GM15510 (cell line): Measurements from ENCODE around the gene CRTC1.

ENCODE experiments used
- POLR2A ChIP-seq: IDR thresholded peaks from 3 replicates; pipeline ENCODE4 v1.6.1; 2011; ENCODE audit warnings: borderline replicate concordance; ENCODE audit not compliant: insufficient read length; ENCODE audit errors: extremely low read depth

The CRTC1 gene

GRCh38 chr19:18716857-18717256 is 33.4 kb downstream of the CRTC1 start:
- no peak for TF ChIP-seq POLR2A

- TF ChIP-seq POLR2A = no peak
Observed at GRCh38 chr19:18717601-18718000, 34.1 kb downstream of the CRTC1 start.

- TF ChIP-seq POLR2A = no peak
Observed at GRCh38 chr19:18718015-18718526, 34.6 kb downstream of the CRTC1 start.

DNA sequence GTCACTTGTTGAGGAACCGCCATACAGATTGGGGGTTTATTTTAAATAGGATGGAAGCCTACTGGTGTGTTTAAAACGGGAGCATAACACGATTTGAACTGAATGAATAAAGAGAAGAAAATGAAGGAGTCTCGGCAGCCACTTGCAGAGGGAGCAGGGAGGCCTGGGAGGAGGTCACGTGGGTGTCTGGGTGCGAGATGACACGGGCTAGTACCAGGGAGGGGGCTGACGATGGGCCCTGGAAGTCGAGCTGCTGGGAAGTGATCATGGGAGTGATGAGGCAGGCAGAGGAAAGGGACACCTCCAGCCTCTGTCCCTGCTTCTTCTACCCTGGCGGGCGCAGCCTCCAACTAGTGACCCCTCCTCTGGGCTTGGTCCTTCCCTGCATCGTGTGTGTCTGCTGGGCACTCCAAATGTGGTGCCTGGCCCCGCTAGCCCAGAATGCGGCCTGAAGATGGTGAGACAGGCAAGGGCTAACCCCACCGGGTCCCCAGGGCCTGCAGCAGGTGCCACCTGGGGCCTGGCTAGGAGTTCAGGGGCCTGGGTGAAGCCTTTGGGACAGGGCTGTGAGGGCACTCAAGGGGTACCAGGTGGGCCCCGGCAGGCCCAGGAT is 35.5 kb downstream of the CRTC1 start:
- no peak for TF ChIP-seq POLR2A

DNA sequence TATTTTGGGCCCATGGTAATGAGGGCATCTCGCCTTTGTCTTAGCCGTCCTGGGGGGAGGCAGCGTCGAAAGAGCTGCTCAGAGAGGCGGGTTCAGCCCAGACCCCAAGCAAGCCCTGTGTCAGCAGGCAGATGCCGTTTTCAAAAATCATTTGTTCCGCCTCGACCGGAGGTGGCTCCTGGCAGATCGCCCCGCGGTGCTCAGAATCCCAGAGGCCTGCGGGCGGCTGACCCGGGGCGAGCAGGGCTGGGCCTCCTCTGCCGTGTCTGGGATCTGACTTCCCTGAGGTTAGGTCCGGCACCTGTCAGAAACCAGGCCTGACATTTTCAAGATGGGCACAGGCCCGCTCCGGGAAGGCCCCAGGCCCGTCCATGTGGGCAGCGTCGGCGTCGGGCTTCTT is 36.1 kb downstream of the CRTC1 start:
- no peak for TF ChIP-seq POLR2A

DNA sequence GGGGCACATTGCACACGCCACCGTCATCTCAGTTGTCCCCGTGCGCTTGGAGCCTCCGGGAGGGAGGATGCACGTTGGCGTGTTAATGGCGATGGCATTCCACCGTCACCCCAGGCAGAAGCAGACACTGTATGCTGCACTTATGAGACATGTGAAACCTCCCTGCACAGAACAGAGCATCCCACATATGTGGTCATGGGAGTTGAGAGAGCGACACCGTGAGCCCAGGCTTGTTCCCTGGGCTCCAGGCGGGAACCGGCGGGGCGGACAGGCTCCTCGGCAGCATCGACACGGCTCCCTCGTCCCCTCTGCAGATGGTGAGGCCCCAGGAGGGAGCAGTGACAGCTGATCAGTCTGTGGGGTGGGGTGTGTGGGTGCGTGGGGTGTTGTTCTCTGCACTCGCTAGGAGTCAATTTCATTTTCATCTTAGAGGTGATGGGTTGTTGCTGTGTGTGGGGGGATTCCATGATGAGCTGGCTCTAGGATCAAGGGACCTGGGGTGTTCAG is 40.4 kb downstream of the CRTC1 start:
- TF ChIP-seq POLR2A = no peak

GRCh38 chr19:18725841-18726770 is 42.6 kb downstream of the CRTC1 start:
- no peak for TF ChIP-seq POLR2A

GRCh38 chr19:18726846-18727245 is 43.4 kb downstream of the CRTC1 start:
- no peak for TF ChIP-seq POLR2A

DNA sequence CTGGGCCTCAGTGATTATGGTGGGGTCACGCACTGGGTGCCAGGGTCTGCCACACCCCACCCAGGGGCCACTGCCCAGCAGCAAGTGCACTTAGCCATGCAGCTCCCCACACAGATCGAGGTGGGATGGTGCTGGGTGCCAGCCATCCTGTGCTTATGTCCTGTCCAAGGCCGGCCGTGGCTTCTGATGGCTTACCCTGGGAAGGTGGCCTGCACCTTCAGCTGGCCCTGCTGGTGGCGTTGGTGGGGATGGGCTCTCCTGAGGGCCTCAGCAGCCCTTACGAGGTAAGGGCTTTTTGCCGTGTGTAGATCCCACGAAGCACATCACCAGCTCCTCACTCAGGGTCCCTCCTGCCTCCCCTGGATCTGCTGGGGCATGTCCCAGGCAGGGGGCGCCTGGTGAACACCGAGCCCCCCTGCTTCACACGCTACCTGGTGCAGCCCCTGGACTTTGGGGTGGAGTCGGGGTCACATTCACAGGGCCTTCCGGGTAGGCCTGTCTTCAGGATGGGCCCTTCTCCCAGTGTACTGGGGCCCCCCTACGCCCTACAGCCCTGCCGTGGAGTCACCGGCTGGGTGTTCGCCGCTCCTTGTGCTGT is 46.6 kb downstream of the CRTC1 start:
- TF ChIP-seq POLR2A = no peak

DNA sequence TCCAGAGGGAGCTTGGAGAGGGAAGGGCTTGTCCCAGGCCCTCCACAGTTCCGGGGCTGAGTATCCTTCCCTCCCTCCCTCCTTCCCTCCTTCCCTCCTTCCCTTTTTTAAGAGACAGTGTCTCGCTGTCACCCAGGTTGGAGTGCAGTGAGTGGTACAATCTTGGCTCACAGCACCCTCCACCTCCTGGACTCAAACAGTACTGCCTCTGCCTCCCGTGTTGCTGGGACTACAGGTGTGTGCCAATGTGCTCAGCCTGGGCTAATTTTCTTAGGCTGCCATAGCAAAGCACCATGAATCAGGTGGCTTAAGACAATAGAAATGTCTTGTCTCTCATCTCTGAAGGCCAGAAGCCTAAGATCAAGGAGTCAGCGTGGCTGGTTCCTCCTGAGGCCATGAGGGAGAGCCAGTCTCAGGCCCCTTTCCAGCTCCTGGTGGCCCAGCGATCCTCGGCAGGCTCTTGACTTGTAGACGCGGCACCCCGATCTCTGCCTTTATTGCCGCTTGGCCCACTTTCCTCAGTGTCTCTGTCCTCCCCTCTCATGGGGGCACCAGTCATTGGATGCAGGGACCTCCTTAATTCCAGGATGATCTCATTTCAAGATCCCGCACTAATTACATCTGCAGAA is 47.5 kb downstream of the CRTC1 start:
- no peak for TF ChIP-seq POLR2A

DNA sequence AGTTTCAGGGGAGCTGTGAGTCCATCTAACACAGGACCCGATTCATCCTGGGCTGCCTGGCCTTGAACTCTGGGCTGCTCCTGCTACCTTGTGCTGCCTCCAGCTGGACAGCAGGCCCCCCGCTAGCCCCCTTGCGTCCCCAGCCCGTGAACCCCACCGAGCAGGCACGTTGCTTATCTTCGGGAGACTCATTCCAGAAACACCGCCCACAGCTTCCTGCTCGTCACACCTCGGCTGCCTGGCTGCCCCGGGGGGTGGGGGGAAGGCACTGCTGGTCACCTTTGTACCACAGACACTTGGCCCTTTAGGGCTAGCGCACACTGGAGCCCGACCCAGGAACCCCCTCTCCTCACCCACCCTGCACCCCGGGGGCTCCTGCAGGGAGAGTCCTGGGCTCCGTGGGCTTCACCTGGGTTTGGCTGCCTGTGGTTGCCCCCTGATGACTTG is 48.1 kb downstream of the CRTC1 start:
- no peak for TF ChIP-seq POLR2A

- no peak for TF ChIP-seq POLR2A
Observed at GRCh38 chr19:18733196-18733647, 49.7 kb downstream of the CRTC1 start.

- TF ChIP-seq POLR2A = no peak
Observed at GRCh38 chr19:18735324-18735723, 51.8 kb downstream of the CRTC1 start.

DNA sequence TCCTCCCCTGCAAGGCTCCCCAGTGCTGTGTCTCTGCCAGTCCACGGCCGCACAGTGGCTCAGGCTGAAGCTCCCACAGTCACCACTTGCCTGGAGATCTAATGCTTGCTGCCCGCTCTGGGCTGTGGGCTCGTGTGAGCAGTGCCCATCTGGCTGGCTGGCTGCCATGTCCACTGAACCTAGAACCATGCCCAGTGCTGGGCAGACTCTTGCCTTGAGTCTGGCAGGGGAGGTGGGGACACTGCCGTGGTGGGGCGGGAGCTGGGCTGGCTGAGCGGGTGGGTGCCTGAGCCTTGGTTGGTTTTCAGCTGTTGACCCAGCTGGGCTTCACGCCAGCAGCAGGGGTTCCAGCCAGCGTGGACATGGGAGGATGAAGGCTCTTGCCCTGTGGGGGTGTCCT is 52.3 kb downstream of the CRTC1 start:
- TF ChIP-seq POLR2A = no peak
